GM18951 (cell line): Measurements from ENCODE around the gene ARFGAP2.

Source experiments
- POLR2A ChIP-seq: IDR thresholded peaks from 4 replicates; pipeline ENCODE4 v1.6.1; 2011; ENCODE audit warnings: mild to moderate bottlenecking; ENCODE audit not compliant: insufficient read length, insufficient read depth; ENCODE audit errors: extremely low read depth
- in situ Hi-C: fragments of 300-500 bp; cut with MboI; formaldehyde crosslinking; loops from one replicate; pipeline ENCODE4 v1.12.0; 2022; ENCODE audit warnings: low sequenced_read_pairs, mixed read lengths, inconsistent platforms; ENCODE audit not compliant: unreplicated experiment

Gene ARFGAP2

DNA sequence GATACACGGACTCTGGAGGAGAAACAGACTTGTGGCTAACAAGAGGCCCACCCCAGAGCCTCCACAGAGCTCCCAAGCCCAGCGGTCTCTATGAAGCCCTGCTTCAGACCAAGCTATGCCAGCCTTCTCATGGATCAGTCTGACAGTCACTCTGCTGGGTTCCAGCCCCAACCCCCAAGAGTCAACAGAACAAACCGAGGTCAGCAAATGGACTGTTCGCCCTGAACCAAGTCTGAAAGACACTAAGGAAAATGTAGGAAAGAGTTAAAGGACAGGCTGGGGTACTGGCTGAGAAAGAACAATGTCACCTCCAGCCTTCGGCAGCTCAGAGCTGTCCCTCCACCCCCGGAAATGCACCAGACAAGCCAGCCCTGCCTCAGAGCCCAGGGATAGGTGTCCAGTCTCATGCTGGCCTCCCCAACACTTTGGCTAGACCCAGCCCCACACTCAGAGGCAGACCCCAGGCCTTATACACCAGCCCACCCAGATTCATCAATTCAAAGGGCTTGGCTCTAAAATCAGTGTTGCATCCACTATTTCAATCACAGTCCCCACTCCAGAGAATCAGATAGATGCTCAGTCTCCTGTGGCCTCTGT lies 3.8 kb downstream of the ARFGAP2 start:
- TF ChIP-seq POLR2A = peak; percentile 3
- in situ Hi-C loops = no loop called here

DNA sequence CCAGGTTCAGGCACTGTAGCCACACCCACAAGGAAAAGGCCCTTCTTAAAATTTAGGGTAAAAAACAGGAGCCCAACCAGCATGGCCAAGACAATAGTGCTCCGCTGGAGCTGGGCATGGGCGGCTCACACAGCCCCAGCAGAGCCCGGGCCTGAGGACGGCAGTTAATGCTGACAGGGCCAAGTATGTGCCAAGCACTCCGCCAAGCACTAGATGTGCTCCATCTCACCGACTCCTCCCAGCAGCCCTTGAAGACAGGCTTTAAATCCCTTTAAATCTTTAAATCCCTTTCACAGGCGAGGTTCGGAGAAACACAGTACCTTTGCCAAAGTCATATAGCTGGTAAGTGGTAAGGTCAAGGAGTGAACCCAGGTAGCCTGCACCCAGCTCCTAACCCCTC lies 4.8 kb downstream of the ARFGAP2 start:
- TF ChIP-seq POLR2A = no peak
- in situ Hi-C loops = no loop called here

DNA sequence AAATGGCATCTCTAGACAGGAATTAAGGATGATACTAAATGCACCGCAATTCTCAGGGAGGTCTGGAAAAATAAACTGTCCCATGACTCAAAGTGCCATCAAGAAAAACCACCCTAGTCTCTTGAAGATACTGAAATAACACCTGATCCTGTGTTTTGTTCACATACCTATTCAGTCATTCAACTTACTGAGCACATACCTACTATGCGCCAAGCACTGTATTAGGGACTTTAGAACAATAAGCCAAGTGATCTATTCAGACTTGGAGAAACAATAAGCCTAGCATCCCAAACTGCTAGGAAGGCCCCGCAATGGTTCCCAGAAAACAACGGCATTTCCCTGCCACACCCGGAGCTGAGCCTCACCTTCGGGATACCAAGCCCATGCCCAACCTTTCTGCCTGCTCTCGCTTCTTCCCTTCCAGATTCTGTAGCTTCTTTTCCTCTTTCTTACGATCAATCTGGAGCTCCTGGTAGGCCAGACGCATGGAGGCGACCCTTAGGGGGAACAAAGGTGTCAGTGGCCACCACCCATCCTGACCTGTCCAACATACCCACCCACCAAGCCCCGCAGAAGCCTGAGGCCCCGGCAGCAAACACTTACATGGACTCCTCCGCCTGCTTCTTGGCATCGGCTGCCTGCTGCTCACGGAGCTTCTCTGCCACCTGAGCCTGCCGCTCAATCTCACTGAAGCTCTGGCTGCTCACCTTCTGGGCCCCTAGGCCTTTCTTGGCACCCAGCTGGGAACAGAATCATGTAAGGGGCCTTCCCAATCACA lies 5.4 kb downstream of the ARFGAP2 start:
- TF ChIP-seq POLR2A = no peak
- in situ Hi-C loops = no loop called here

DNA sequence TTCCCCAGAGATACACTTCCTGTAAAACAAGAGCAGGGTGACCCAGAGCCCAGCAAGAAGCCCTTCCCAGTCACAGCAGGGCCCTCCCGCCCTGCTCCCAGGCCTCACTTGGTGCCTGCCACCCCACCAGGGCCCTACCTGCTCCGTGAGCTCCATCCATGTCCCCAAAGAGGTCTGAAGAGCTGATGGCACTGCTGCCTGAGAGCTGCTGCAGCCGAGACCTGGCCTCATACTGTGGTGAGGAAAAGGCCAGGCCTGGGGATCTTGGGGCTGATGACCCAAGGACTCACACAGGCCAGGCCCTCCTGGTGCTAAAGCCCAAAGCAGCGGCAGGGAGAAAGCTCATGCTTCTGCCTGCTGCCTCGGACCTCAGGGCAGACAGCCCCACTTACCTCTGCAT lies 10.3 kb downstream of the ARFGAP2 start:
- in situ Hi-C loops = no loop called here
- TF ChIP-seq POLR2A = no peak

DNA sequence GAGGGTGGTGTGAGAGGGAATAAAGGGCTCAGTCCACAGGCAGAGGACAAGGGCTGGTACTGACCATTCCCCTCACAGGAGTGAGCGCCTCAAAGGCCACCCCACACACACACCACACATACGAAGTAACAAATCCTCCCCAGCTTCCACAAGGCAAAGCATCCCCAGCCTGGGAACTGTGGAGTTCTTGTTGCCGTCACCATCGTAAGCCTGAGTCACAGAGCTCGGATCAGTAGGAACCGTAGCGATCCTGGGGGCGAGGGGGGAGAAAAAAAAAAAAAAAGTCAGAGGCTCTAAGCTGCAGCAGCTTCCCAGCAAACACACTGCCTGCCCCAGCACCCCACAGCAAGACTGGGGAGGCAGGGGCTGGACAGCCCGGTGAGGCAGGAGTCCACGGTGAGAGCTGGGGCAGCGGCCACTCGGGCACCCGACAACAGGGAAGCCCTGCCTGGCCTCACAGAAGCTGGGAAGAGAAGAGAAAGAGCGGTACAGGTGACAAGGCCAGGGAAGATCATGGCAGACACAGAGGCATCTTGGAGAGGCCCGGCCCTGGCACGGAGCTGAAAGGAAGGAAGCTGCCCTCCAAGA lies 11.3 kb downstream of the ARFGAP2 start:
- TF ChIP-seq POLR2A = no peak
- in situ Hi-C loops = no loop called here

DNA sequence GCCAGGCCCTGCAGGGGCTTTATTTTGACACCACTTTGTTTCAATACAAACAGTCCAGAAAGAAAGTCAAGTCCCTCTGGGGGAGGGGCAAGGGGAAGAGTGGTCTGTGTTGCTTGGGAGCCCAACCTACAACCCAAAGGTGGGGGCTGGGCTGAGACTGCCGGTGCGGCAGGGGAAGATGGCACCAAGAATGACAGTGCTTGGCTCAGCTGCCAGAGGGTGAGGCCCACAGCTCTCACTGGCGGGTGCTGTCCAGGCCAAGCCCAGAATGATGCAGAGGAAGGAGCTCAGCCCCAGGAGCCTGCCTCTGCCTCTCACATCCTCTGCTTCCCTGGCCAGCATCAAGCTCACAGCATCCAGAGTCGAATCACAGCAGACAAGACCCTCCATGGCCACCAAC lies 12.4 kb downstream of the ARFGAP2 start:
- TF ChIP-seq POLR2A = peak; percentile 16
- in situ Hi-C loops = no loop called here

DNA sequence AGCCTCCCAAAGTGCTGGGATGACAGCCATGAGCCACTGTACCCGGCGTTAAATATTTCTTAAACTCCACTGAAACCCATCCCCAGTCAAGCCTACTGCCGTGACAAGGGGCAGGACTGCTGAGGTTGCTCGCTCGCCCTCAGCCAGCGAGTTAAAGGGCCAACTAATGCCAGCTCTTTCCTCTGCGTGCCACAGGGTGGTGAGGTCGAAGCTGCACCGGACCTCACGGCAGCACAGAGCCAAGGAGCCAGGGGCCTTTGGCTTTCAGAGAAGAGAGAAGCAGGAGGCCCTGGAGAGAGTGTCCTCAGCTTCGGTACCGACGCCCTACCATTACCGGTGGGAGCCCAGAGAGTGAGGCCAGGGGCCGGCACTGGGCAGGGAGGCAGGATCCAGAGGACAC lies 12.8 kb downstream of the ARFGAP2 start:
- in situ Hi-C loops = no loop called here

DNA sequence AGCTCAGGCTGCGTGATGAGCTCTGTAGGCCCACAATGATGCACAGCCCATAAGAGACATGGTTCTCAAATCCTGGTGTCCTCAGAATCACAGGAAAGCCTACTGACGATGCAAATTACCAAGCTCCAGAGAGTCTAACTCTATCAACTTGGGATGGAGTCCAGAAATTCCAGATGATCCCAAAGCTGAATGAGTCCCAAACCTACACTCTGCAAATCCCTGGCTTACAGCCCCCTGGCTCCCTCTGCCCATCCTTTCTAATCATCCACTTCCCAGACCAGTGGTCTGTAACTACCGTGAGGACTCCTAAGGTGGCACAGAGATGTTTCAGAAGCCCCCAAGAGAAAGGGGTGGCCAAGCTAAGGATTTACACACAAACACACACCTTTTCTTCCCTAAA lies 13.5 kb downstream of the ARFGAP2 start:
- in situ Hi-C loops = no loop called here

More for the DNA sequence above, 12.8 kb downstream of the ARFGAP2 start:
- TF ChIP-seq POLR2A = no peak

DNA sequence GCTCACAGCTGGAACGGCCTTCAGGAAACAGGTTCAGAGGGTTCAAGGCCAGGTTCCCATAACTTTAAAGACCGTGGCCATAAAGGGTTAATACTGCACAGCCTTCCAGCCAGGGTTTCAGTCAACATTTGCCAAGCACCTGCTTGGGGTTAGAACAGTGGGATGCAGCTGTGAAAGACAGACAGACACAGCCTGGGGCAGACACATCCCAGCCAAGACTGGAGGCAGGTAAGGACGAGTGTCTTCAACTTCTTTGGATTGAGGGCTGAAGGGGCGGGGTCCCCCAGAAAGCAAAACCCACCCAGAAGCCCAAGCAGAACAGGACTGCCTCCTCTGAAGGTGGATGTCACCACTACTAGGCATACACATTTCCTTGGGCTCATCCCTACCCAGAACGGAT lies 14.3 kb downstream of the ARFGAP2 start:
- in situ Hi-C loops = no loop called here
- no peak for TF ChIP-seq POLR2A

More for the DNA sequence above, 13.5 kb downstream of the ARFGAP2 start:
- TF ChIP-seq POLR2A = no peak

DNA sequence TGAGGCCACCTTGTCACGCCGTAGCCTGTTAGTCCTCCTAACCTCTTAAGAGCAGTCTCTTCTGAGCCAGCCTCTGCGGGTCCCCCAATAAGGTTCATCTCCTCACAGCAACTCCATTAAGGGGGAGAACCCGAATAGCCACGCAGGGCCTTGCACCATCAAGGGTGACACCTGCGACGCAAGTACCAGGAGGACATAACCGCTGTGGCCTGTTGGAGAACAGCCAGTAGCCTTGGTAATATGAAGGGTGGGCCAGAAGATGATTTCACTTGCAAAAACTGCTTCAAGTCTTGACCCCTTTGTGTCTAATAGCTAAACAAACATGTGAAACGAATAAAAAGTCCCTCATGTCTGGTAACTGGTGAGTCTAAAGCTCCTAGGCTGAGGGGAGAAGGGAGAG lies 14.8 kb downstream of the ARFGAP2 start:
- in situ Hi-C loops = no loop called here
- no peak for TF ChIP-seq POLR2A

DNA sequence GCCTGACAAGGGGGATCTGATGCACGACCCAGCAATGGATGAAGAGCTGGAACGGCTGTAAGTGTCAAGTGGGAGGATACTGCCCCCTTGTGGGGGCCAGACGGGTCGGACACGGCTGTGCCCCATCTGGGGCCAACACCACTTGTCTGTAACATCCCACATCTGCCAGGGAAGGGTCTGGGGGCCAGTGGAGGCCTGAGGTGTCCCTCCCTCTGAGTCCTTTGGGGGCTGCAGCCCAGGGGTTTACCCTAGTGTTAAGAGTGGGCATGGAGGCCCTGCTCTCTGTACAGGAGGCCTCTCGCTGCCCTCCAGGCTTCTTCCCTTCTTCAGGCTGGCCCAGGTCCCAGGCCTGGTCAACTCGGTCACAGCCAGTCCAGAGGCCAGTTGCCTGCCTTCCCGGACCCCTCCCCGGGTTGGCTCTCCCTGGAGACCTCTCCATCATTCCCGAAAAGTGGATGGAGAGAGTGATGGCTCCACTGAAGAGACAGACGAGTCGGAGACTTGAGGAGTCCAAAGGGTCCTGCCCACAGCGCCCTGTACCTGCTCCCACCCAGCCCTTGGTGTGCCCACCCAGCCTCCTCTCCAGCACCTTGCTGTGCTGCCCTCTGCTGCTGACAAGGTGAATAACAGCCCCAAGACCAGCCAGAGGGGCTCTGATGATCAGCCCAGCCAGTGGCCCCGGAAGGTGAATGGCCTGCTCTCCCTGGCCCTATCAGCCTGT lies 15.4 kb downstream of the ARFGAP2 start:
- in situ Hi-C loops = no loop called here
- TF ChIP-seq POLR2A = no peak

DNA sequence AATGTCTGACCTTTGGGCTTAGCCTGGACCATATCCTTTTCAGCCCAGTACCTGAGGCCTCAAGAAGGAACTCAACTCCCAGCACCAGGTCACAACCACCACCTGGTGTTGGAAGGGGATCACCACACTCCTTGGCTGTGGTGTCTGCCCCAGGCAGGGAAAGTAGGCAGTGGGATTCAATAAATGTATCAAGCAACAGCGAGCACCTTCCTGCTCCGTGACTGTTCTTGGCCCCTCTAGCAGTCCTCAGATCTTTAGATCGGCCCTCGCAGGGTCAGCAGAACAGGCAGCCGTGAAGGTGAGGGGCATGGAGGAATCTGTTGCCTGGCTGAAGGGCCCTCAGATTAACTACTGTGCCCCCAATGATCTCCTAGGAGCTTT lies 15.9 kb downstream of the ARFGAP2 start:
- in situ Hi-C loops = no loop called here

DNA sequence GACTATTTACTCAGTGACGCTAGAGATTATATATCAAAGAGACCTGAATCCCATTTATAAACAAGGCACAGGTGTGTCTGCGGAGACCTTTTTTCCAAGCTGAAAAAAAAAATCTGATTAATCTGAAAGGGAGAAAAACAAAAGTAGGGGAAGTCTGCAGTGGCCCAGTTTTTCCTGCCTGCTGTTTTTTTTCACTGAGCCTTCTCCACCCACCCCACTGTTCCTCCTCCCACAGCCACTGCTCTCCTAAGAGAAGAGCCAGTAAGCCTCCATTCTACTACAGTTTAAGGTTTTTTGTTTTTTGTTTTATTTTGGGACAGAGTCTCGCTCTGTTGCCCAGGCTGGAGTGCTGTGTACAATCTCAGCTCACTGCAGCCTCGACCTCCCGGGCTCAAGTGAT lies 18.4 kb downstream of the ARFGAP2 start:
- TF ChIP-seq POLR2A = no peak
- in situ Hi-C loops = loop anchor here (10.0 kb wide), 2 partner anchors 243 to 273 kb away; partner anchors contain the start of gene LRP4

More for the DNA sequence above, 15.9 kb downstream of the ARFGAP2 start:
- no peak for TF ChIP-seq POLR2A
